ENCODE data around the gene NREP. TPM values are rescaled to one million over a fixed set of nuclear protein-coding genes. Genes with fewer than 3 reads are reported as not detected.

Gene NREP
- total and polyA plus RNA-seq, 2 experiments from 2014 or later: 177 to 263 TPM

GRCh38 chr5:111792471-111793058, 35.6 kb upstream of the NREP start:
- H4K20me1 ChIP-seq (ENCODE audit: insufficient read depth, poor library complexity, severe bottlenecking): no peaks in the 10 kb centered on the region
- no peaks in the 10 kb centered on the region for H3K27me3 ChIP-seq
- H2AFZ ChIP-seq: no peak overlapping the region
- no peaks in the 10 kb centered on the region for H3K36me3 ChIP-seq (replicated peaks; ENCODE audit: insufficient read depth, low read depth)
- no peak for TF ChIP-seq EZH2phosphoT487 (IDR thresholded peaks at IDR 0.05; ENCODE audit: low read depth, severe bottlenecking, unreplicated experiment)
- TF ChIP-seq EZH2 (IDR thresholded peaks at IDR 0.05; ENCODE audit: borderline replicate concordance): no peak
- no peaks in the 10 kb centered on the region for H3K9me2 ChIP-seq (replicated peaks; ENCODE audit: insufficient read depth)
- no peaks in the 10 kb centered on the region for H3K4me1 ChIP-seq (ENCODE audit: insufficient read depth)
- H3K79me2 ChIP-seq: no peaks in the 10 kb centered on the region
- H3K4me3 ChIP-seq: no peak overlapping the region
- WGBS (ENCODE audit: low lambda C conversion rate, missing lambda C conversion rate): 94% methylated on average over 4 of the region's 4 CpGs
- DNase-seq (ENCODE audit: low spot score): no peak
- H3K4me2 ChIP-seq: no peak overlapping the region
- no peaks in the 10 kb centered on the region for H3K9me3 ChIP-seq (ENCODE audit: low read depth)
- no peak overlapping the region for H3K27ac ChIP-seq

GRCh38 chr5:111790295-111790694, 33.3 kb upstream of the NREP start:
- no peak for DNase-seq (ENCODE audit: low spot score)
- H3K36me3 ChIP-seq (replicated peaks; ENCODE audit: insufficient read depth, low read depth): no peaks in the 10 kb centered on the region
- no peak overlapping the region for H3K27ac ChIP-seq
- no peak overlapping the region for H3K4me3 ChIP-seq
- H3K27me3 ChIP-seq: no peaks in the 10 kb centered on the region
- WGBS (ENCODE audit: low lambda C conversion rate, missing lambda C conversion rate): 96% methylated on average over 1 of the region's 1 CpG
- no peaks in the 10 kb centered on the region for H4K20me1 ChIP-seq (ENCODE audit: insufficient read depth, poor library complexity, severe bottlenecking)
- H3K4me1 ChIP-seq (ENCODE audit: insufficient read depth): no peaks in the 10 kb centered on the region
- no peak overlapping the region for H3K4me2 ChIP-seq
- no peaks in the 10 kb centered on the region for H3K79me2 ChIP-seq
- H2AFZ ChIP-seq: no peak overlapping the region
- no peaks in the 10 kb centered on the region for H3K9me3 ChIP-seq (ENCODE audit: low read depth)
- no peak for TF ChIP-seq EZH2phosphoT487 (IDR thresholded peaks at IDR 0.05; ENCODE audit: low read depth, severe bottlenecking, unreplicated experiment)
- no peak for TF ChIP-seq EZH2 (IDR thresholded peaks at IDR 0.05; ENCODE audit: borderline replicate concordance)
- TF ChIP-seq, protein P1, sequence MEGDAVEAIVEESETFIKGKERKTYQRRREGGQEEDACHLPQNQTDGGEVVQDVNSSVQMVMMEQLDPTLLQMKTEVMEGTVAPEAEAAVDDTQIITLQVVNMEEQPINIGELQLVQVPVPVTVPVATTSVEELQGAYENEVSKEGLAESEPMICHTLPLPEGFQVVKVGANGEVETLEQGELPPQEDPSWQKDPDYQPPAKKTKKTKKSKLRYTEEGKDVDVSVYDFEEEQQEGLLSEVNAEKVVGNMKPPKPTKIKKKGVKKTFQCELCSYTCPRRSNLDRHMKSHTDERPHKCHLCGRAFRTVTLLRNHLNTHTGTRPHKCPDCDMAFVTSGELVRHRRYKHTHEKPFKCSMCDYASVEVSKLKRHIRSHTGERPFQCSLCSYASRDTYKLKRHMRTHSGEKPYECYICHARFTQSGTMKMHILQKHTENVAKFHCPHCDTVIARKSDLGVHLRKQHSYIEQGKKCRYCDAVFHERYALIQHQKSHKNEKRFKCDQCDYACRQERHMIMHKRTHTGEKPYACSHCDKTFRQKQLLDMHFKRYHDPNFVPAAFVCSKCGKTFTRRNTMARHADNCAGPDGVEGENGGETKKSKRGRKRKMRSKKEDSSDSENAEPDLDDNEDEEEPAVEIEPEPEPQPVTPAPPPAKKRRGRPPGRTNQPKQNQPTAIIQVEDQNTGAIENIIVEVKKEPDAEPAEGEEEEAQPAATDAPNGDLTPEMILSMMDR (IDR thresholded peaks at IDR 0.05; ENCODE audit: poor library complexity): no peak
- no peaks in the 10 kb centered on the region for H3K9me2 ChIP-seq (replicated peaks; ENCODE audit: insufficient read depth)

- no peaks in the 10 kb centered on the region for H3K9me3 ChIP-seq (ENCODE audit: low read depth)
- no peaks in the 10 kb centered on the region for H3K36me3 ChIP-seq (replicated peaks; ENCODE audit: insufficient read depth, low read depth)
- no peak overlapping the region for H3K27ac ChIP-seq
- no peaks in the 10 kb centered on the region for H3K79me2 ChIP-seq
- H3K4me3 ChIP-seq: no peak overlapping the region
- H2AFZ ChIP-seq: no peak overlapping the region
- no peak overlapping the region for H3K4me2 ChIP-seq
- H4K20me1 ChIP-seq (ENCODE audit: insufficient read depth, poor library complexity, severe bottlenecking): no peaks in the 10 kb centered on the region
- DNase-seq (ENCODE audit: low spot score): no peak
- no peaks in the 10 kb centered on the region for H3K9me2 ChIP-seq (replicated peaks; ENCODE audit: insufficient read depth)
- TF ChIP-seq, protein P1 (IDR thresholded peaks at IDR 0.05; ENCODE audit: poor library complexity): no peak
- TF ChIP-seq EZH2phosphoT487 (IDR thresholded peaks at IDR 0.05; ENCODE audit: low read depth, severe bottlenecking, unreplicated experiment) (no peak), EZH2 (IDR thresholded peaks at IDR 0.05; ENCODE audit: borderline replicate concordance) (no peak)
- H3K4me1 ChIP-seq (ENCODE audit: insufficient read depth): no peaks in the 10 kb centered on the region
- H3K27me3 ChIP-seq: no peaks in the 10 kb centered on the region
Observed at GRCh38 chr5:111787006-111787405, 30.0 kb upstream of the NREP start.

DNA sequence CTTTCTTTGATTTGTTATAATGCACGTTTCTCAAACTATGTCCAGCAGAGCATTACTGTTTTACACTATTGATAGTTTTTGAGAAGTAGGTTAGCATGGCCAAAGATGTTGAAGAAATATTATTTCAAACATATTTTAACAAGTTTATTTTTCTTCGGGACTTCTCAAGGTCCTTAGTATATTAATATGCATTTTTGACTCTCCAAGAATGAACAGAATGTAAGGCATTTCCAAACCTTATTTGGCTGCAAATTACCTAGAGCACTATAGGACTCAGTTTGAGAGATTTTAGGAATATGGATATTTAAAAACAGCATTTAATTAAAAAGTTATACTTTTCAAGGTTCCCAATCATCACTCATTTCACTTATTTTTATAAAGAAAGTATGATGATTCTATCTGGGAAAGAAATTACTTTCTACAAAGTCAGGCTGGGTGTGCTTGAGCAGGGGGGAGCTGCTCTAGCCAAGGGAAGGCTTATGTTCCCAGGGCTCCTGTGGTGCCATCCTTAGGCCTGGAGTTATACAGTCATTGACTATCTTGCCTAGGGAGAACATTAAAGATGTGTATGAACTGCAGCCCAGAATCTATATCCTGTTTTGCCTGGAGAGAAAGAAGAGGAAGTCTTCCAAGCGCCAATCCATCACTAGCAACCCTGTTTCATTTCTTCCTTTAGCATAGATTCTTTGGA, 27.6 kb upstream of the NREP start:
- WGBS (ENCODE audit: low lambda C conversion rate, missing lambda C conversion rate): 83% methylated on average over 3 of the region's 3 CpGs
- Histone ChIP-seq H3K4me2 (no peak overlapping the region), H3K9me3 (ENCODE audit: low read depth) (no peaks in the 10 kb centered on the region), H4K20me1 (ENCODE audit: insufficient read depth, poor library complexity, severe bottlenecking) (no peaks in the 10 kb centered on the region), H2AFZ (no peak overlapping the region), H3K27ac (no peak overlapping the region), H3K9me2 (replicated peaks; ENCODE audit: insufficient read depth) (no peaks in the 10 kb centered on the region), H3K4me1 (ENCODE audit: insufficient read depth) (no peaks in the 10 kb centered on the region), H3K4me3 (no peak overlapping the region), H3K36me3 (replicated peaks; ENCODE audit: insufficient read depth, low read depth) (no peaks in the 10 kb centered on the region), H3K79me2 (no peaks in the 10 kb centered on the region), H3K27me3 (no peaks in the 10 kb centered on the region)
- no peak for DNase-seq (ENCODE audit: low spot score)
- TF ChIP-seq, protein P1 (IDR thresholded peaks at IDR 0.05; ENCODE audit: poor library complexity): no peak
- TF ChIP-seq EZH2phosphoT487 (IDR thresholded peaks at IDR 0.05; ENCODE audit: low read depth, severe bottlenecking, unreplicated experiment) (no peak), EZH2 (IDR thresholded peaks at IDR 0.05; ENCODE audit: borderline replicate concordance) (no peak)
